Trophoblast cell (in vitro differentiated cells and primary cell): Measurements from ENCODE around the gene RIMBP2.

Experiments
- DNase-seq, 2 donors: peaks; one replicate each; pipeline ENCODE4 v3.0.0-alpha.2; 2016
- H2AFZ ChIP-seq: 2 replicates; pipeline ENCODE4 v1.6.1; 2013; ENCODE audit warnings: low read length, moderate library complexity, mild to moderate bottlenecking; ENCODE audit not compliant: insufficient read depth, poor library complexity
- H2AK5ac ChIP-seq: 2 replicates; pipeline ENCODE4 v1.6.1; 2013; ENCODE audit warnings: mild to moderate bottlenecking, low read length
- H2BK120ac ChIP-seq: 2 replicates; pipeline ENCODE4 v1.6.1; 2013; ENCODE audit warnings: low read length, mild to moderate bottlenecking, moderate library complexity; ENCODE audit not compliant: insufficient read depth, poor library complexity
- H2BK12ac ChIP-seq: 2 replicates; pipeline ENCODE4 v1.6.1; 2013; ENCODE audit warnings: mild to moderate bottlenecking, low read length, moderate library complexity
- H2BK5ac ChIP-seq: 2 replicates; pipeline ENCODE4 v1.6.1; 2013; ENCODE audit warnings: low read length, low read depth, moderate library complexity, mild to moderate bottlenecking; ENCODE audit not compliant: poor library complexity
- H3K14ac ChIP-seq: 2 replicates; pipeline ENCODE4 v1.6.1; 2013; ENCODE audit warnings: mild to moderate bottlenecking, low read length
- H3K18ac ChIP-seq: 2 replicates; pipeline ENCODE4 v1.6.1; 2013; ENCODE audit warnings: mild to moderate bottlenecking, low read length
- H3K23ac ChIP-seq: 2 replicates; pipeline ENCODE4 v1.6.1; 2013; ENCODE audit warnings: low read length
- H3K27ac ChIP-seq: 2 replicates; pipeline ENCODE4 v1.5.1; 2013; ENCODE audit warnings: low read depth, mild to moderate bottlenecking, inconsistent platforms, low read length, moderate library complexity
- H3K27me3 ChIP-seq: 2 replicates; pipeline ENCODE4 v1.6.1; 2013; ENCODE audit warnings: inconsistent platforms, mild to moderate bottlenecking, low read length, moderate library complexity; ENCODE audit not compliant: insufficient read depth
- H3K36me3 ChIP-seq, 2 experiments: 1 replicate in 1 of 2; 2 replicates in 1 of 2; pipeline ENCODE4 v1.6.1; 2013; ENCODE audit warnings: low read length in 2 of 2, mild to moderate bottlenecking in 2 of 2, moderate library complexity in 1 of 2; ENCODE audit not compliant: insufficient read depth in 2 of 2, control insufficient read depth in 1 of 2
- H3K4ac ChIP-seq: 2 replicates; pipeline ENCODE4 v1.6.1; 2013; ENCODE audit warnings: low read depth, mild to moderate bottlenecking, low read length, moderate library complexity
- H3K4me1 ChIP-seq, 2 experiments: 1 replicate in 1 of 2; 2 replicates in 1 of 2; pipeline ENCODE4 v1.6.1; 2013; ENCODE audit warnings: low read length in 2 of 2, mild to moderate bottlenecking in 2 of 2, moderate library complexity in 1 of 2; ENCODE audit not compliant: insufficient read depth in 2 of 2, control insufficient read depth in 1 of 2
- H3K4me2 ChIP-seq: 2 replicates; pipeline ENCODE4 v1.6.1; 2013; ENCODE audit warnings: inconsistent platforms, mild to moderate bottlenecking, low read length, moderate library complexity
- H3K4me3 ChIP-seq: 2 replicates; pipeline ENCODE4 v1.5.1; 2013; ENCODE audit warnings: mild to moderate bottlenecking, low read depth, low read length, inconsistent platforms
- H3K79me1 ChIP-seq: one replicate; pipeline ENCODE4 v1.6.1; 2013; ENCODE audit warnings: low read length
- H3K79me2 ChIP-seq: 2 replicates; pipeline ENCODE4 v1.6.1; 2013; ENCODE audit warnings: low read length, mild to moderate bottlenecking; ENCODE audit not compliant: control insufficient read depth, insufficient read depth, poor library complexity
- H3K9ac ChIP-seq: 2 replicates; pipeline ENCODE4 v1.6.1; 2013; ENCODE audit warnings: mild to moderate bottlenecking, low read length
- H3K9me3 ChIP-seq: 2 replicates; pipeline ENCODE4 v1.6.1; 2013; ENCODE audit warnings: low read depth, mild to moderate bottlenecking, control low read depth, inconsistent platforms, low read length; ENCODE audit not compliant: insufficient read depth
- H4K12ac ChIP-seq: 2 replicates; pipeline ENCODE4 v1.6.1; 2013; ENCODE audit warnings: low read depth, mild to moderate bottlenecking, low read length, moderate library complexity
- H4K8ac ChIP-seq: 2 replicates; pipeline ENCODE4 v1.6.1; 2013; ENCODE audit warnings: low read depth, mild to moderate bottlenecking, low read length, moderate library complexity
- H4K91ac ChIP-seq: one replicate; pipeline ENCODE4 v1.6.1; 2013; ENCODE audit warnings: low read depth, mild to moderate bottlenecking, low read length, moderate library complexity
- WGBS: extraction: QIAGEN DNeasy Blood & Tissue Kit; methylation state at CpG from one replicate; pipeline ENCODE4 v1.1.7; 2013; ENCODE audit warnings: missing lambda C conversion rate; ENCODE audit not compliant: insufficient read length, insufficient coverage; ENCODE audit errors: extremely low coverage; 5-methylcytosine and 5-hydroxymethylcytosine counted together

RIMBP2 gene

GRCh38 chr12:130480231-130480630 is 235.9 kb downstream of the RIMBP2 start:
- Histone ChIP-seq H3K36me3 (no peaks in the 10 kb centered on the region), H3K14ac (no peak overlapping the region), H4K8ac (no peak overlapping the region), H3K4me3 (no peak overlapping the region), H2BK12ac (no peak overlapping the region), H2AFZ (no peak overlapping the region), H4K12ac (no peak overlapping the region), H2AK5ac (no peak overlapping the region), H3K18ac (no peak overlapping the region), H3K9me3 (peaks cover 2% of the 10 kb centered on the region), H3K27me3 (no peaks in the 10 kb centered on the region), H3K79me1 (no peaks in the 10 kb centered on the region), H3K23ac (no peak overlapping the region), H3K4ac (no peak overlapping the region), H2BK5ac (no peak overlapping the region), H3K9ac (no peak overlapping the region), H3K79me2 (no peaks in the 10 kb centered on the region), H3K4me2 (no peak overlapping the region), H4K91ac (no peak overlapping the region), H3K27ac (no peak overlapping the region), H3K4me1 (no peaks in the 10 kb centered on the region), H2BK120ac (no peak overlapping the region)
- WGBS: no CpG with 5 or more reads among the region's 9 CpGs
- no peak for DNase-seq

GRCh38 chr12:130479401-130480125 is 236.5 kb downstream of the RIMBP2 start:
- Histone ChIP-seq H3K79me2 (no peaks in the 10 kb centered on the region), H4K12ac (no peak overlapping the region), H3K9me3 (peaks cover 2% of the 10 kb centered on the region), H3K36me3 (no peaks in the 10 kb centered on the region), H3K79me1 (no peaks in the 10 kb centered on the region), H2BK12ac (no peak overlapping the region), H3K27ac (no peak overlapping the region), H3K18ac (no peak overlapping the region), H3K23ac (no peak overlapping the region), H3K4me1 (no peaks in the 10 kb centered on the region), H3K14ac (no peak overlapping the region), H3K4ac (no peak overlapping the region), H4K8ac (no peak overlapping the region), H2AFZ (no peak overlapping the region), H4K91ac (no peak overlapping the region), H3K4me3 (no peak overlapping the region), H3K9ac (no peak overlapping the region), H2BK5ac (no peak overlapping the region), H3K27me3 (no peaks in the 10 kb centered on the region), H2BK120ac (no peak overlapping the region), H2AK5ac (no peak overlapping the region), H3K4me2 (no peak overlapping the region)
- no CpG with 5 or more reads among the region's 23 CpGs for WGBS
- DNase-seq: no peak

GRCh38 chr12:130478786-130479185 is 237.3 kb downstream of the RIMBP2 start:
- Histone ChIP-seq H3K4me2 (no peak overlapping the region), H4K12ac (no peak overlapping the region), H2BK12ac (no peak overlapping the region), H4K8ac (no peak overlapping the region), H3K18ac (no peak overlapping the region), H2BK120ac (no peak overlapping the region), H3K9ac (no peak overlapping the region), H2BK5ac (no peak overlapping the region), H3K9me3 (no peaks in the 10 kb centered on the region), H3K27ac (no peak overlapping the region), H3K4me3 (no peak overlapping the region), H3K27me3 (no peaks in the 10 kb centered on the region), H3K23ac (no peak overlapping the region), H3K4ac (no peak overlapping the region), H3K79me1 (no peaks in the 10 kb centered on the region), H3K4me1 (no peaks in the 10 kb centered on the region), H3K36me3 (no peaks in the 10 kb centered on the region), H3K14ac (no peak overlapping the region), H2AFZ (no peak overlapping the region), H3K79me2 (no peaks in the 10 kb centered on the region), H2AK5ac (no peak overlapping the region), H4K91ac (no peak overlapping the region)
- no peak for DNase-seq
- no CpG with 5 or more reads among the region's 21 CpGs for WGBS

GRCh38 chr12:130477701-130478100 is 238.4 kb downstream of the RIMBP2 start:
- no peaks in the 10 kb centered on the region for H3K4me1 ChIP-seq
- no peak overlapping the region for H4K8ac ChIP-seq
- H3K36me3 ChIP-seq: no peaks in the 10 kb centered on the region
- no peak for DNase-seq
- H3K4me3 ChIP-seq: no peak overlapping the region
- H3K18ac ChIP-seq: no peak overlapping the region
- no peak overlapping the region for H2BK12ac ChIP-seq
- no peak overlapping the region for H3K9ac ChIP-seq
- no peak overlapping the region for H4K12ac ChIP-seq
- H3K14ac ChIP-seq: no peak overlapping the region
- H3K79me1 ChIP-seq: no peaks in the 10 kb centered on the region
- no peak overlapping the region for H2AK5ac ChIP-seq
- no peak overlapping the region for H3K4me2 ChIP-seq
- H3K4ac ChIP-seq: no peak overlapping the region
- H3K27me3 ChIP-seq: no peaks in the 10 kb centered on the region
- no peaks in the 10 kb centered on the region for H3K9me3 ChIP-seq
- H2BK5ac ChIP-seq: no peak overlapping the region
- H3K23ac ChIP-seq: no peak overlapping the region
- no peak overlapping the region for H4K91ac ChIP-seq
- H3K27ac ChIP-seq: no peak overlapping the region
- no peak overlapping the region for H2AFZ ChIP-seq
- H3K79me2 ChIP-seq: no peaks in the 10 kb centered on the region
- no peak overlapping the region for H2BK120ac ChIP-seq
- WGBS: no CpG with 5 or more reads among the region's 9 CpGs
